ENCODE measurements around the gene MCUB.

MCUB gene

GRCh38 chr4:109698656-109699055, 138.6 kb downstream of the MCUB start:
- no peak for TF ChIP-seq CTCF (IDR thresholded peaks at IDR 0.05)
- Histone ChIP-seq H3K9me3 (ENCODE audit: control insufficient read depth, low read length) (no peaks in the 10 kb centered on the region), H3K36me3 (ENCODE audit: control insufficient read depth, insufficient read depth, low read length) (no peaks in the 10 kb centered on the region), H3K9ac (no peak overlapping the region), H2AFZ (no peak overlapping the region), H3K4me2 (ENCODE audit: low read length) (no peak overlapping the region), H3K27ac (no peak overlapping the region), H3K4me3 (ENCODE audit: low read depth, low read length) (no peak overlapping the region), H3K79me2 (no peaks in the 10 kb centered on the region), H3K27me3 (ENCODE audit: control insufficient read depth, insufficient read depth, low read length) (no peaks in the 10 kb centered on the region), H3K4me1 (peaks cover 3% of the 10 kb centered on the region)

GRCh38 chr4:109699553-109700225, 139.6 kb downstream of the MCUB start:
- Histone ChIP-seq H3K36me3 (ENCODE audit: control insufficient read depth, insufficient read depth, low read length) (no peaks in the 10 kb centered on the region), H3K4me2 (ENCODE audit: low read length) (no peak overlapping the region), H3K4me3 (ENCODE audit: low read depth, low read length) (no peak overlapping the region), H3K79me2 (no peaks in the 10 kb centered on the region), H3K27me3 (ENCODE audit: control insufficient read depth, insufficient read depth, low read length) (no peaks in the 10 kb centered on the region), H3K4me1 (peaks cover 3% of the 10 kb centered on the region), H3K9me3 (ENCODE audit: control insufficient read depth, low read length) (no peaks in the 10 kb centered on the region), H3K27ac (no peak overlapping the region), H2AFZ (no peak overlapping the region), H3K9ac (no peak overlapping the region)
- no peak for TF ChIP-seq CTCF (IDR thresholded peaks at IDR 0.05)

- Histone ChIP-seq H3K4me3 (ENCODE audit: low read depth, low read length) (peak overlapping the region; percentile 76), H3K4me2 (ENCODE audit: low read length) (peak overlapping the region; percentile 86), H3K36me3 (ENCODE audit: control insufficient read depth, insufficient read depth, low read length) (no peaks in the 10 kb centered on the region), H2AFZ (peak overlapping the region; percentile 91), H3K9me3 (ENCODE audit: control insufficient read depth, low read length) (no peaks in the 10 kb centered on the region), H3K4me1 (peaks cover 3% of the 10 kb centered on the region), H3K9ac (no peak overlapping the region), H3K27ac (no peak overlapping the region), H3K79me2 (no peaks in the 10 kb centered on the region), H3K27me3 (ENCODE audit: control insufficient read depth, insufficient read depth, low read length) (no peaks in the 10 kb centered on the region)
- no peak for TF ChIP-seq CTCF (IDR thresholded peaks at IDR 0.05)
Measured at GRCh38 chr4:109701566-109702410, 141.7 kb downstream of the MCUB start.

- TF ChIP-seq CTCF (IDR thresholded peaks at IDR 0.05) = peak; percentile 45
- Histone ChIP-seq H3K4me1 (peaks cover 3% of the 10 kb centered on the region), H3K4me2 (ENCODE audit: low read length) (peak within 1 kb of the TSS; percentile 86), H2AFZ (peak within 1 kb of the TSS; percentile 91), H3K9ac (no peak within 1 kb of the TSS), H3K79me2 (no peaks in the 10 kb centered on the region), H3K9me3 (ENCODE audit: control insufficient read depth, low read length) (no peaks in the 10 kb centered on the region), H3K36me3 (ENCODE audit: control insufficient read depth, insufficient read depth, low read length) (no peaks in the 10 kb centered on the region), H3K4me3 (ENCODE audit: low read depth, low read length) (peak within 1 kb of the TSS; percentile 76), H3K27ac (peak within 1 kb of the TSS; percentile 63), H3K27me3 (ENCODE audit: control insufficient read depth, insufficient read depth, low read length) (no peaks in the 10 kb centered on the region)
Measured at GRCh38 chr4:109702950-109703663, 143.1 kb downstream of the MCUB start, which contains the start of gene CASP6. Gene CASP6, minus strand, starts transcription at chr4:109703445. Its CDS starts 50 bp downstream, at chr4:109703395.

All from parathyroid adenoma (tissue), 2 donors.